PC-9 (cell line): ENCODE data around the gene PRIM2. TPM values are rescaled to one million over a fixed set of nuclear protein-coding genes. Genes with fewer than 3 reads are reported as not detected.
"Not testable (repeated sequence)": the region's sequence is repeated elsewhere in the genome, so short reads cannot be mapped to it uniquely, and the experiment has no call there.

Experiments
- Bru-seq: library from RNA; stranded (reverse); fragments of 400-500 nt; gene quantifications from one replicate; lab custom pipeline; 2021; lab: Mats Ljungman, UMichigan
- BruChase-seq, 2 experiments: library from RNA; stranded (reverse); fragments of 400-500 nt; gene quantifications; one replicate each; lab custom pipeline; 2021; lab: Mats Ljungman, UMichigan
- BruUV-seq: library from RNA; stranded (reverse); fragments of 400-500 nt; replicated peaks from 2 replicates; lab custom pipeline; 2021; lab: Mats Ljungman, UMichigan
- CTCF ChIA-PET: fragments of 300-600 bp; sonication (Branson Sonifier 250); formaldehyde crosslinking; loops from one replicate; lab custom pipeline; 2022; ENCODE audit warnings: antibody characterized with exemption; lab: Charles Lee
- POLR2A ChIA-PET: fragments of 300-600 bp; sonication (Branson Sonifier 250); formaldehyde crosslinking; loops from one replicate; lab custom pipeline; 2022; ENCODE audit warnings: antibody characterized with exemption; ENCODE audit not compliant: unreplicated experiment; lab: Charles Lee
- DNase-seq, 2 experiments: peaks; one replicate each; pipeline versions ENCODE4 v3.0.0 to v3.0.0-alpha.2; 2015 to 2022; ENCODE audit warnings: mixed read lengths in 1 of 2
- H2AFZ ChIP-seq: fragments of 200-600 bp; sonication (generic); 2 replicates; pipeline ENCODE4 v1.8.1; 2017; ENCODE audit warnings: antibody characterized with exemption
- H3F3A ChIP-seq: fragments of 200-600 bp; sonication (generic); 2 replicates; pipeline ENCODE4 v1.8.1; 2017; ENCODE audit warnings: antibody characterized with exemption, mild to moderate bottlenecking, low read depth; ENCODE audit not compliant: insufficient read depth
- H3K27ac ChIP-seq: fragments of 200-600 bp; sonication (generic); 2 replicates; pipeline ENCODE4 v1.6.1; 2016; ENCODE audit warnings: mixed run types
- H3K27me3 ChIP-seq: fragments of 200-600 bp; sonication (generic); 2 replicates; pipeline ENCODE4 v1.6.1; 2016; ENCODE audit warnings: low read depth, mixed run types; ENCODE audit not compliant: insufficient read depth
- H3K36me3 ChIP-seq: fragments of 200-600 bp; sonication (generic); 2 replicates; pipeline ENCODE4 v1.6.1; 2016; ENCODE audit warnings: low read depth, mixed run types
- H3K4me1 ChIP-seq: fragments of 200-600 bp; sonication (generic); replicated peaks from 2 replicates; pipeline ENCODE4 v1.6.1; 2016; ENCODE audit warnings: mixed run types; ENCODE audit not compliant: insufficient read depth
- H3K4me2 ChIP-seq: fragments of 200-600 bp; sonication (generic); 2 replicates; pipeline ENCODE4 v1.6.1; 2017; ENCODE audit warnings: mixed run types
- H3K4me3 ChIP-seq: fragments of 200-600 bp; sonication (generic); 2 replicates; pipeline ENCODE4 v1.6.1; 2016; ENCODE audit warnings: mixed run types
- H3K79me2 ChIP-seq: fragments of 200-600 bp; sonication (generic); 2 replicates; pipeline ENCODE4 v1.6.1; 2017; ENCODE audit warnings: low read depth, mixed run types
- H3K9me2 ChIP-seq: fragments of 200-600 bp; sonication (generic); 2 replicates; pipeline ENCODE4 v1.8.1; 2017; ENCODE audit warnings: mild to moderate bottlenecking; ENCODE audit not compliant: insufficient read depth
- H3K9me3 ChIP-seq: fragments of 200-600 bp; sonication (generic); 2 replicates; pipeline ENCODE4 v1.8.1; 2016; ENCODE audit warnings: low read depth; ENCODE audit not compliant: insufficient read depth
- H4K20me1 ChIP-seq: fragments of 200-600 bp; sonication (generic); 2 replicates; pipeline ENCODE4 v1.8.1; 2017; ENCODE audit not compliant: insufficient read depth
- CTCF ChIP-seq: fragments of 200-600 bp; sonication (generic); conservative IDR thresholded peaks from 2 replicates; pipeline ENCODE4 v1.6.1; 2017; ENCODE audit warnings: mixed run types, antibody characterized with exemption, mild to moderate bottlenecking, moderate library complexity
- EZH2 ChIP-seq: fragments of 200-600 bp; sonication (generic); IDR thresholded peaks from 2 replicates; pipeline ENCODE4 v1.8.0; 2017; ENCODE audit warnings: antibody characterized with exemption, low read depth
- intact Hi-C: fragments of 100-400 bp; cut with micrococcal nuclease; formaldehyde crosslinking; loops from one replicate; pipeline ENCODE4 v1.10.0; 2022; ENCODE audit not compliant: unreplicated experiment
- long read RNA-seq: library from polyadenylated mRNA; stranded (forward); transcript quantifications from one replicate; pipeline ENCODE4 v2.0.0, GENCODE V29; 2022
- total RNA-seq: library from RNA; stranded (reverse); gene quantifications from 2 replicates; pipeline ENCODE4 v1.2.3, GENCODE V29; 2021

Gene PRIM2
- total RNA-seq: 26.5 and 33.3 TPM in 2 replicates
- Bru-seq, nascent RNA: percentile 86 among the genes with signal in this experiment
- BruChase-seq, experiment 1, labeled RNA remaining after a 2-hour chase: percentile 70 among the genes with signal in this experiment
- BruChase-seq, experiment 2, labeled RNA remaining after a 6-hour chase: percentile 59 among the genes with signal in this experiment
- long read RNA-seq, transcript PRIM2-207 (14 exons, 2,308 nt): major isoform, 10 of 16 reads
- long read RNA-seq, partial matches to known transcripts: 2 of 16 reads
- long read RNA-seq, other reads (novel, unspliced or antisense): 4 of 16 reads

GRCh38 chr6:57317060-57317943, at the start of gene PRIM2:
PRIM2 (plus strand) TSS chr6:57317630; CDS start chr6:57318446, 816 bp downstream.
- Histone ChIP-seq H3K79me2 (peaks cover 20% of the 10 kb centered on the region), H4K20me1 (no peaks in the 10 kb centered on the region), H3K4me2 (peak within 1 kb of the TSS; percentile 86), H3K27me3 (no peaks in the 10 kb centered on the region), H3K9me2 (no peaks in the 10 kb centered on the region), H3K4me3 (peak within 1 kb of the TSS; percentile 90), H3K9me3 (no peaks in the 10 kb centered on the region), H2AFZ (peak within 1 kb of the TSS; percentile 93), H3K4me1 (peaks cover 22% of the 10 kb centered on the region), H3K27ac (0 out of 2 replicates have a peak within 1 kb of the TSS, but pooled peaks have one; percentile 1), H3K36me3 (no peaks in the 10 kb centered on the region), H3F3A (peaks cover 13% of the 10 kb centered on the region; the same call in 1 of the 2 replicates)
- POLR2A ChIA-PET: interaction anchor here (0.6 to 0.7 kb wide), 2 partner anchors 31 to 75 kb away, joined by 3 read pairs; no protein-coding TSS in a partner anchor
- intact Hi-C loops: loop anchor here (2.0 to 10.0 kb wide), 4 partner anchors 465 to 959 kb away; no protein-coding TSS in a partner anchor
- BruUV-seq: TSS peak; percentile 77
- no peak for TF ChIP-seq CTCF
- TF ChIP-seq EZH2: no peak
- DNase-seq: peak; percentile 75 to 84
- CTCF ChIA-PET: interaction anchor here (1.9 to 2.1 kb wide), 3 partner anchors 50 to 414 kb away, joined by 8 to 11 read pairs (median 9); no protein-coding TSS in a partner anchor

- Histone ChIP-seq H3K4me2 (peak overlapping the region; percentile 63; the same call in 1 of the 2 replicates), H3K4me3 (no peak overlapping the region), H4K20me1 (no peaks in the 10 kb centered on the region), H3K79me2 (no peaks in the 10 kb centered on the region), H3K27ac (no peak overlapping the region), H3K9me3 (no peaks in the 10 kb centered on the region), H3F3A (no peaks in the 10 kb centered on the region), H3K9me2 (peaks cover 7% of the 10 kb centered on the region; the same call in 1 of the 2 replicates), H2AFZ (no peak overlapping the region), H3K4me1 (peaks cover 8% of the 10 kb centered on the region), H3K36me3 (no peaks in the 10 kb centered on the region), H3K27me3 (no peaks in the 10 kb centered on the region)
- BruUV-seq: no TSS peak
- POLR2A ChIA-PET: interaction anchor here (0.7 kb wide), 1 partner anchor 46 kb away, joined by 6 read pairs; no protein-coding TSS in a partner anchor
- no peak for DNase-seq
- CTCF ChIA-PET: interaction anchor here (0.8 to 1.6 kb wide), 4 partner anchors 20 to 49 kb away, joined by 3 to 9 read pairs (median 4); partner anchors contain the start of gene PRIM2
- TF ChIP-seq EZH2 (no peak), CTCF (no peak; the same call in 1 of the 2 replicates)
- intact Hi-C loops: loop anchor here (1.0 to 5.0 kb wide), 2 partner anchors 46 to 48 kb away; partner anchors contain the start of gene RAB23
Measured at GRCh38 chr6:57268294-57268640, 49.2 kb upstream of the PRIM2 start.

- not testable (repeated sequence) for BruUV-seq
Measured at GRCh38 chr6:57274113-57274824, 43.2 kb upstream of the PRIM2 start.

More at GRCh38 chr6:57274113-57274824, 43.2 kb upstream of the PRIM2 start:
- intact Hi-C loops, H3F3A ChIP-seq, H3K4me3 ChIP-seq, H3K9me3 ChIP-seq, H3K27me3 ChIP-seq, H2AFZ ChIP-seq, H3K79me2 ChIP-seq, H4K20me1 ChIP-seq, H3K4me1 ChIP-seq, H3K4me2 ChIP-seq, H3K36me3 ChIP-seq, H3K27ac ChIP-seq, H3K9me2 ChIP-seq, CTCF ChIA-PET: not testable (repeated sequence)
- DNase-seq: peak in 1 of 2 experiments; percentile 6
- POLR2A ChIA-PET: interaction anchor here (0.6 kb wide), 1 partner anchor 631 kb away, joined by 3 read pairs; the partner anchor contains the start of gene DST
